IMR-90 (cell line): ENCODE measurements around the gene STK17A. TPM values are rescaled to one million over a fixed set of nuclear protein-coding genes. Genes with fewer than 3 reads are reported as not detected.
A peak's percentile ranks its signal among the peaks of the same experiment; 100 is the strongest.

Experiments used
- ATAC-seq: fragments of 200-7000 bp; cut with Tn5 transposase; 2 replicates; pipeline ENCODE4 v1.9.1; 2020; ENCODE audit warnings: low read depth, mild to moderate bottlenecking, moderate library complexity
- BruUV-seq: library from RNA; stranded (reverse); fragments of 400-500 nt; replicated peaks from 2 replicates; lab custom pipeline; 2021; lab: Mats Ljungman, UMichigan
- CTCF ChIA-PET: fragments of 300-600 bp; formaldehyde crosslinking; extraction: SDS; loops from one replicate; lab custom pipeline; 2021; ENCODE audit warnings: antibody characterized with exemption; lab: Yijun Ruan, JAX
- POLR2A ChIA-PET: fragments of 300-600 bp; sonication (Branson Sonifier 250); formaldehyde crosslinking; loops from one replicate; lab custom pipeline; 2022; ENCODE audit warnings: antibody characterized with exemption; ENCODE audit not compliant: unreplicated experiment; lab: Charles Lee
- DNase-seq: peaks from one replicate; pipeline ENCODE4 v3.0.0; 2013
- H2AFZ ChIP-seq: replicated peaks from 2 replicates; pipeline ENCODE3; 2013; ENCODE audit warnings: low read length, mild to moderate bottlenecking; ENCODE audit not compliant: poor library complexity
- H2AK5ac ChIP-seq: 2 replicates; pipeline ENCODE4 v1.6.1; 2013; ENCODE audit warnings: low read depth, low read length, inconsistent platforms
- H2AK9ac ChIP-seq: replicated peaks from 2 replicates; pipeline ENCODE3; 2013; ENCODE audit warnings: mild to moderate bottlenecking, low read depth, low read length, moderate library complexity; ENCODE audit not compliant: poor library complexity
- H2BK120ac ChIP-seq: 2 replicates; pipeline ENCODE4 v1.6.1; 2013; ENCODE audit warnings: low read depth, low read length, inconsistent platforms
- H2BK15ac ChIP-seq: 3 replicates; pipeline ENCODE4 v1.6.1; 2013; ENCODE audit warnings: low read depth, low read length, inconsistent platforms
- H2BK20ac ChIP-seq: 2 replicates; pipeline ENCODE4 v1.6.1; 2013; ENCODE audit warnings: low read depth, mild to moderate bottlenecking, inconsistent platforms, low read length, moderate library complexity
- H2BK5ac ChIP-seq: 2 replicates; pipeline ENCODE4 v1.6.1; 2013; ENCODE audit warnings: mild to moderate bottlenecking, low read depth, low read length, inconsistent platforms; ENCODE audit not compliant: poor library complexity, severe bottlenecking
- H3K14ac ChIP-seq: replicated peaks from 2 replicates; pipeline ENCODE4 v1.6.1; 2013; ENCODE audit warnings: low read depth, low read length, inconsistent platforms
- H3K18ac ChIP-seq: 2 replicates; pipeline ENCODE4 v1.6.1; 2013; ENCODE audit warnings: low read depth, low read length, control low read depth
- H3K23ac ChIP-seq: 2 replicates; pipeline ENCODE4 v1.6.1; 2013; ENCODE audit warnings: low read depth, low read length, inconsistent platforms
- H3K27ac ChIP-seq: 2 replicates; pipeline ENCODE4 v1.5.1; 2013; ENCODE audit warnings: mild to moderate bottlenecking, control low read depth, low read length; ENCODE audit not compliant: insufficient read depth
- H3K27me3 ChIP-seq: 2 replicates; pipeline ENCODE4 v1.6.1; 2013; ENCODE audit warnings: low read length; ENCODE audit not compliant: control insufficient read depth, insufficient read depth
- H3K36me3 ChIP-seq: 2 replicates; pipeline ENCODE4 v1.6.1; 2013; ENCODE audit warnings: low read length, mixed read lengths; ENCODE audit not compliant: control insufficient read depth, insufficient read depth
- H3K4ac ChIP-seq: 2 replicates; pipeline ENCODE4 v1.6.1; 2013; ENCODE audit warnings: low read depth, low read length, inconsistent platforms
- H3K4me1 ChIP-seq: 2 replicates; pipeline ENCODE4 v1.6.1; 2013; ENCODE audit warnings: low read length, mixed read lengths; ENCODE audit not compliant: control insufficient read depth, insufficient read depth
- H3K4me2 ChIP-seq: 2 replicates; pipeline ENCODE4 v1.6.1; 2013; ENCODE audit warnings: low read depth, mild to moderate bottlenecking, control low read depth, low read length, moderate library complexity
- H3K4me3 ChIP-seq: 2 replicates; pipeline ENCODE4 v1.5.1; 2013; ENCODE audit warnings: low read depth, mild to moderate bottlenecking, control low read depth, low read length, moderate library complexity; ENCODE audit not compliant: insufficient read depth
- H3K56ac ChIP-seq: 2 replicates; pipeline ENCODE4 v1.6.1; 2013; ENCODE audit warnings: low read length, inconsistent platforms; ENCODE audit not compliant: insufficient read depth; ENCODE audit errors: extremely low read depth
- H3K79me1 ChIP-seq, 2 experiments: 2 replicates each; pipeline ENCODE4 v1.6.1; 2013; ENCODE audit warnings: low read length in 2 of 2, inconsistent platforms in 1 of 2, low read depth in 1 of 2
- H3K9ac ChIP-seq: 2 replicates; pipeline ENCODE4 v1.6.1; 2013; ENCODE audit warnings: low read depth, low read length, control low read depth
- H3K9me1 ChIP-seq: 2 replicates; pipeline ENCODE4 v1.6.1; 2013; ENCODE audit warnings: low read length, inconsistent platforms; ENCODE audit not compliant: insufficient read depth
- H3K9me3 ChIP-seq: 2 replicates; pipeline ENCODE4 v1.6.1; 2013; ENCODE audit warnings: low read length; ENCODE audit not compliant: control insufficient read depth, insufficient read depth
- H4K20me1 ChIP-seq: 2 replicates; pipeline ENCODE4 v1.6.1; 2013; ENCODE audit warnings: low read length, inconsistent platforms; ENCODE audit not compliant: insufficient read depth
- H4K5ac ChIP-seq: 2 replicates; pipeline ENCODE4 v1.6.1; 2013; ENCODE audit warnings: mild to moderate bottlenecking, low read depth, low read length, control low read depth
- H4K8ac ChIP-seq, 2 experiments: 2 replicates each; pipeline ENCODE4 v1.6.1; 2013; ENCODE audit warnings: low read depth in 2 of 2, low read length in 2 of 2, control low read depth in 1 of 2, inconsistent platforms in 1 of 2
- H4K91ac ChIP-seq: 2 replicates; pipeline ENCODE4 v1.6.1; 2013; ENCODE audit warnings: low read depth, low read length, inconsistent platforms; ENCODE audit not compliant: insufficient read depth
- FOS ChIP-seq: fragments of 150-350 bp; IDR thresholded peaks from 2 replicates; pipeline ENCODE4 v1.6.1; 2016; ENCODE audit warnings: low read depth, low read length
- MAFK ChIP-seq: IDR thresholded peaks from 2 replicates; pipeline ENCODE4 v1.6.1; 2012; ENCODE audit warnings: low read depth, low read length, improper control_type of control experiment
- MXI1 ChIP-seq: IDR thresholded peaks from 2 replicates; pipeline ENCODE4 v1.6.1; 2012; ENCODE audit warnings: low read depth, mild to moderate bottlenecking, low read length, moderate library complexity, borderline replicate concordance
- POLR2A ChIP-seq: IDR thresholded peaks from 2 replicates; pipeline ENCODE4 v1.6.1; 2012; ENCODE audit warnings: mild to moderate bottlenecking, low read depth, low read length
- RCOR1 ChIP-seq: IDR thresholded peaks from 2 replicates; pipeline ENCODE4 v1.6.1; 2012; ENCODE audit warnings: mild to moderate bottlenecking, low read length, improper control_type of control experiment; ENCODE audit not compliant: insufficient replicate concordance
- SMC3 ChIP-seq: fragments of 150-350 bp; IDR thresholded peaks from 2 replicates; pipeline ENCODE4 v1.6.1; 2016; ENCODE audit warnings: low read depth, mild to moderate bottlenecking, antibody characterized with exemption, low read length, moderate library complexity
- WGBS, 2 experiments: methylation state at CpG; one replicate each; pipeline versions ENCODE4 v1.1.5 to v1.1.7; 2013; ENCODE audit warnings: missing lambda C conversion rate in 2 of 2; ENCODE audit not compliant: insufficient read length in 1 of 2; ENCODE audit errors: extremely low coverage in 2 of 2; 5-methylcytosine and 5-hydroxymethylcytosine counted together
- dilution Hi-C: fragments of 300-500 bp; cut with HindIII; formaldehyde crosslinking; loops from one replicate; pipeline ENCODE4 v1.14.3; 2018; ENCODE audit warnings: low sequenced_read_pairs; ENCODE audit not compliant: unreplicated experiment
- in situ Hi-C: fragments of 300-500 bp; cut with MboI; formaldehyde crosslinking; loops from 3 replicates; pipeline ENCODE4 v1.14.3; 2019; ENCODE audit warnings: low sequenced_read_pairs, inconsistent platforms, mixed read lengths
- intact Hi-C: fragments of 100-400 bp; cut with micrococcal nuclease; formaldehyde crosslinking; loops from 2 replicates; pipeline ENCODE4 v1.10.0; 2022
- polyA plus RNA-seq, 3 experiments: library from polyadenylated mRNA; depleted of rRNA; stranded (reverse); fragments of >200 nt; gene quantifications; 2 replicates each; pipeline ENCODE4 v1.2.3, GENCODE V29; 2012; ENCODE audit warnings: low replicate concordance in 1 of 3
- total RNA-seq: library from RNA; depleted of rRNA; stranded (reverse); fragments of >200 nt; gene quantifications from 2 replicates; pipeline ENCODE4 v1.2.3, GENCODE V29; 2012
- TF ChIP-seq, protein P1 (sequence below): fragments of 150-350 bp; IDR thresholded peaks from 2 replicates; pipeline ENCODE4 v1.6.1; 2017; ENCODE audit warnings: mild to moderate bottlenecking, antibody characterized with exemption, low read length, low read depth

Gene STK17A
- total and polyA plus RNA-seq, 2 of the 4 experiments (the other 2 are of a cell fraction), result 40.5 to 50.5 TPM

GRCh38 chr7:43653891-43654504, 71.1 kb downstream of the STK17A start:
- Histone ChIP-seq H3K14ac (0 out of 2 replicates have a peak overlapping the region, but pooled peaks have one; percentile 10), H3K79me1 (peaks cover 35 to 70% of the 10 kb centered on the region in 2 experiments), H2BK5ac (peak overlapping the region; percentile 10), H2BK20ac (peak overlapping the region; percentile 33; the same call in 1 of the 2 replicates), H2BK15ac (peak overlapping the region; percentile 67), H3K23ac (peak overlapping the region; percentile 40; the same call in 1 of the 2 replicates), H3K4ac (peak overlapping the region; percentile 71), H3K56ac (no peak overlapping the region), H4K8ac (peak overlapping the region; percentile 26 to 51), H2AFZ (no peak overlapping the region), H3K18ac (peak overlapping the region; percentile 62; the same call in 1 of the 2 replicates), H2AK5ac (peak overlapping the region; percentile 10), H3K4me1 (peaks cover 27% of the 10 kb centered on the region), H3K27ac (no peak overlapping the region; the same call in 1 of the 2 replicates), H4K20me1 (no peaks in the 10 kb centered on the region), H4K91ac (peak overlapping the region; percentile 29; the same call in 1 of the 2 replicates), H4K5ac (peak overlapping the region; percentile 65), H3K4me3 (no peak overlapping the region), H2AK9ac (no peak overlapping the region), H3K9ac (no peak overlapping the region), H3K36me3 (peaks cover 2% of the 10 kb centered on the region; the same call in 1 of the 2 replicates), H3K27me3 (no peaks in the 10 kb centered on the region), H3K9me3 (no peaks in the 10 kb centered on the region), H3K9me1 (peaks cover 26% of the 10 kb centered on the region), H2BK120ac (peak overlapping the region; percentile 58), H3K4me2 (no peak overlapping the region)
- ChIA-PET CTCF (interaction anchor here (0.6 kb wide), 1 partner anchor 17 kb away, joined by 4 read pairs; no protein-coding TSS in a partner anchor), POLR2A (interaction anchor here (0.7 kb wide), 1 partner anchor 16 kb away, joined by 6 read pairs; no protein-coding TSS in a partner anchor)
- DNase-seq (no peak), ATAC-seq (no peak)
- intact Hi-C loops (no loop called here), in situ Hi-C loops (no loop called here), dilution Hi-C loops (no loop called here)
- TF ChIP-seq FOS, result no peak
- TF ChIP-seq MXI1, result no peak
- no peak for TF ChIP-seq MAFK
- TF ChIP-seq, protein P1, sequence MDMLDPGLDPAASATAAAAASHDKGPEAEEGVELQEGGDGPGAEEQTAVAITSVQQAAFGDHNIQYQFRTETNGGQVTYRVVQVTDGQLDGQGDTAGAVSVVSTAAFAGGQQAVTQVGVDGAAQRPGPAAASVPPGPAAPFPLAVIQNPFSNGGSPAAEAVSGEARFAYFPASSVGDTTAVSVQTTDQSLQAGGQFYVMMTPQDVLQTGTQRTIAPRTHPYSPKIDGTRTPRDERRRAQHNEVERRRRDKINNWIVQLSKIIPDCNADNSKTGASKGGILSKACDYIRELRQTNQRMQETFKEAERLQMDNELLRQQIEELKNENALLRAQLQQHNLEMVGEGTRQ, result no peak
- no peak for TF ChIP-seq SMC3
- no peak for TF ChIP-seq POLR2A
- no peak for TF ChIP-seq RCOR1
- no TSS peak for BruUV-seq
- WGBS, 2 experiments, result no CpG with 5 or more reads among the region's 4 CpGs
